HuH-7 (cell line): Measurements from ENCODE around the gene UGGT2.
A peak's percentile ranks its signal among the peaks of the same experiment; 100 is the strongest.
"Not testable (repeated sequence)": the region's sequence is repeated elsewhere in the genome, so short reads cannot be mapped to it uniquely, and the experiment has no call there.

ENCODE experiments used
- DNase-seq: peaks from one replicate; pipeline ENCODE4 v3.0.0; 2011; ENCODE audit warnings: low spot score

UGGT2 gene

GRCh38 chr13:96046449-96047126 is 6.6 kb downstream of the UGGT2 start:
- not testable (repeated sequence) for DNase-seq

- no peak for DNase-seq
Observed at GRCh38 chr13:96044238-96044637, 9.0 kb downstream of the UGGT2 start.

GRCh38 chr13:96041326-96042110 is 11.7 kb downstream of the UGGT2 start:
- DNase-seq = no peak

GRCh38 chr13:96036515-96036914 is 16.7 kb downstream of the UGGT2 start:
- no peak for DNase-seq

GRCh38 chr13:96034662-96035061 is 18.5 kb downstream of the UGGT2 start:
- DNase-seq = no peak

- DNase-seq = no peak
Observed at GRCh38 chr13:96033220-96034015, 19.8 kb downstream of the UGGT2 start.

GRCh38 chr13:96032717-96033116 is 20.5 kb downstream of the UGGT2 start:
- DNase-seq = no peak

GRCh38 chr13:96029002-96029401 is 24.2 kb downstream of the UGGT2 start:
- no peak for DNase-seq

GRCh38 chr13:96027496-96027895 is 25.7 kb downstream of the UGGT2 start:
- no peak for DNase-seq

- DNase-seq = no peak
Observed at GRCh38 chr13:96025283-96025682, 27.9 kb downstream of the UGGT2 start.

- peak; percentile 6 for DNase-seq
Observed at GRCh38 chr13:96020931-96021330, 32.3 kb downstream of the UGGT2 start.

- peak; percentile 20 for DNase-seq
Observed at GRCh38 chr13:96020155-96020575, 33.0 kb downstream of the UGGT2 start.

GRCh38 chr13:96018135-96018534 is 35.1 kb downstream of the UGGT2 start:
- DNase-seq = no peak

- no peak for DNase-seq
Observed at GRCh38 chr13:96011291-96011872, 41.8 kb downstream of the UGGT2 start.

GRCh38 chr13:96003304-96003703 is 49.9 kb downstream of the UGGT2 start:
- DNase-seq = no peak

GRCh38 chr13:96002322-96003131 is 50.7 kb downstream of the UGGT2 start:
- DNase-seq = no peak

- DNase-seq = no peak
Observed at GRCh38 chr13:96000069-96000468, 53.1 kb downstream of the UGGT2 start.

GRCh38 chr13:95987841-95988240 is 65.4 kb downstream of the UGGT2 start:
- DNase-seq = no peak

- DNase-seq = no peak
Observed at GRCh38 chr13:95982144-95982543, 71.1 kb downstream of the UGGT2 start.

GRCh38 chr13:95972651-95973050 is 80.5 kb downstream of the UGGT2 start:
- not testable (repeated sequence) for DNase-seq

GRCh38 chr13:95970878-95971277 is 82.3 kb downstream of the UGGT2 start:
- DNase-seq = no peak
